ENCODE results near the gene CTIF.

The CTIF gene

GRCh38 chr18:48680339-48681250 is 141.8 kb downstream of the CTIF start:
- DNase-seq (ENCODE audit: low read depth, low spot score), result no peak

- no peak for DNase-seq (ENCODE audit: low read depth, low spot score)
Measured at GRCh38 chr18:48682768-48683167, 143.9 kb downstream of the CTIF start.

- no peak for DNase-seq (ENCODE audit: low read depth, low spot score)
Measured at GRCh38 chr18:48683197-48683596, 144.4 kb downstream of the CTIF start.

- DNase-seq (ENCODE audit: low read depth, low spot score), result no peak
Measured at GRCh38 chr18:48683661-48684060, 144.8 kb downstream of the CTIF start.

- DNase-seq (ENCODE audit: low read depth, low spot score), result no peak
Measured at GRCh38 chr18:48687346-48688042, 148.7 kb downstream of the CTIF start.

- no peak for DNase-seq (ENCODE audit: low read depth, low spot score)
Measured at GRCh38 chr18:48688961-48689360, 150.1 kb downstream of the CTIF start.

GRCh38 chr18:48689548-48689947 is 150.7 kb downstream of the CTIF start:
- DNase-seq (ENCODE audit: low read depth, low spot score), result no peak

GRCh38 chr18:48690494-48690893 is 151.7 kb downstream of the CTIF start:
- DNase-seq (ENCODE audit: low read depth, low spot score), result no peak

GRCh38 chr18:48693006-48693405 is 154.2 kb downstream of the CTIF start:
- DNase-seq (ENCODE audit: low read depth, low spot score), result no peak

GRCh38 chr18:48693625-48694262 is 154.9 kb downstream of the CTIF start:
- no peak for DNase-seq (ENCODE audit: low read depth, low spot score)

GRCh38 chr18:48694295-48694694 is 155.5 kb downstream of the CTIF start:
- no peak for DNase-seq (ENCODE audit: low read depth, low spot score)

- no peak for DNase-seq (ENCODE audit: low read depth, low spot score)
Measured at GRCh38 chr18:48695671-48696070, 156.8 kb downstream of the CTIF start.

- no peak for DNase-seq (ENCODE audit: low read depth, low spot score)
Measured at GRCh38 chr18:48696218-48696617, 157.4 kb downstream of the CTIF start.

- no peak for DNase-seq (ENCODE audit: low read depth, low spot score)
Measured at GRCh38 chr18:48697441-48697840, 158.6 kb downstream of the CTIF start.

GRCh38 chr18:48698707-48699106 is 159.9 kb downstream of the CTIF start:
- no peak for DNase-seq (ENCODE audit: low read depth, low spot score)

GRCh38 chr18:48699761-48700160 is 160.9 kb downstream of the CTIF start:
- DNase-seq (ENCODE audit: low read depth, low spot score), result no peak

GRCh38 chr18:48700446-48700845 is 161.6 kb downstream of the CTIF start:
- no peak for DNase-seq (ENCODE audit: low read depth, low spot score)

- no peak for DNase-seq (ENCODE audit: low read depth, low spot score)
Measured at GRCh38 chr18:48702346-48703027, 163.7 kb downstream of the CTIF start.

- DNase-seq (ENCODE audit: low read depth, low spot score), result no peak
Measured at GRCh38 chr18:48703028-48703386, 164.2 kb downstream of the CTIF start.

- no peak for DNase-seq (ENCODE audit: low read depth, low spot score)
Measured at GRCh38 chr18:48703418-48703817, 164.6 kb downstream of the CTIF start.

GRCh38 chr18:48705043-48705442 is 166.2 kb downstream of the CTIF start:
- DNase-seq (ENCODE audit: low read depth, low spot score), result no peak

GRCh38 chr18:48705531-48705930 is 166.7 kb downstream of the CTIF start:
- no peak for DNase-seq (ENCODE audit: low read depth, low spot score)

Data from activated naive CD8-positive, alpha-beta T cell treated with anti-CD3 and anti-CD28 coated beads, Interleukin-2, amount 50 U/mL, for 16 hours (primary cell).